ENCODE measurements around the gene OR10A6. TPM values are rescaled to one million over a fixed set of nuclear protein-coding genes. Genes with fewer than 3 reads are reported as not detected.

OR10A6 gene
- total RNA-seq, 2 experiments from 2014 or later = not detected

GRCh38 chr11:7905549-7905948, 25.5 kb downstream of the OR10A6 start:
- Mint-ChIP-seq H3K4me3 (no peak overlapping the region), H3K27me3 (peaks cover 27% of the 10 kb centered on the region), H3K9me3 (no peaks in the 10 kb centered on the region), H3K4me1 (peaks cover 2% of the 10 kb centered on the region), H3K27ac (no peak overlapping the region), H3K36me3 (no peaks in the 10 kb centered on the region)
- no peak for DNase-seq
- POLR2A ChIA-PET = no interaction called here
- ATAC-seq (ENCODE audit: low read depth) = no peak

GRCh38 chr11:7904917-7905316, 26.2 kb downstream of the OR10A6 start:
- Mint-ChIP-seq H3K36me3 (no peaks in the 10 kb centered on the region), H3K27ac (no peak overlapping the region), H3K4me1 (peaks cover 2% of the 10 kb centered on the region), H3K27me3 (peaks cover 24% of the 10 kb centered on the region), H3K9me3 (no peaks in the 10 kb centered on the region), H3K4me3 (no peak overlapping the region)
- ATAC-seq (ENCODE audit: low read depth) (no peak), DNase-seq (no peak)
- POLR2A ChIA-PET = no interaction called here

GRCh38 chr11:7903940-7904339, 27.1 kb downstream of the OR10A6 start:
- POLR2A ChIA-PET = no interaction called here
- Mint-ChIP-seq H3K27me3 (peaks cover 22% of the 10 kb centered on the region), H3K27ac (no peak overlapping the region), H3K4me1 (peaks cover 2% of the 10 kb centered on the region), H3K9me3 (no peaks in the 10 kb centered on the region), H3K36me3 (no peaks in the 10 kb centered on the region), H3K4me3 (no peak overlapping the region)
- no peak for ATAC-seq (ENCODE audit: low read depth)
- no peak for DNase-seq

GRCh38 chr11:7901319-7901854, 29.7 kb downstream of the OR10A6 start:
- ATAC-seq (ENCODE audit: low read depth) = no peak
- Mint-ChIP-seq H3K27me3 (peaks cover 12% of the 10 kb centered on the region), H3K9me3 (no peaks in the 10 kb centered on the region), H3K36me3 (no peaks in the 10 kb centered on the region), H3K4me3 (no peak overlapping the region), H3K27ac (no peak overlapping the region), H3K4me1 (peaks cover 2% of the 10 kb centered on the region)
- POLR2A ChIA-PET = no interaction called here
- DNase-seq = no peak

GRCh38 chr11:7900686-7901085, 30.4 kb downstream of the OR10A6 start:
- no peak overlapping the region for H3K4me3 Mint-ChIP-seq
- no peak for DNase-seq
- no peak overlapping the region for H3K27ac Mint-ChIP-seq
- no peaks in the 10 kb centered on the region for H3K36me3 Mint-ChIP-seq
- H3K27me3 Mint-ChIP-seq = peaks cover 14% of the 10 kb centered on the region
- H3K4me1 Mint-ChIP-seq = no peaks in the 10 kb centered on the region
- no peak for ATAC-seq (ENCODE audit: low read depth)
- no peaks in the 10 kb centered on the region for H3K9me3 Mint-ChIP-seq
- POLR2A ChIA-PET = no interaction called here

- Mint-ChIP-seq H3K27ac (no peak overlapping the region), H3K27me3 (peaks cover 14% of the 10 kb centered on the region), H3K4me3 (no peak overlapping the region), H3K9me3 (no peaks in the 10 kb centered on the region), H3K4me1 (no peaks in the 10 kb centered on the region), H3K36me3 (no peaks in the 10 kb centered on the region)
- POLR2A ChIA-PET = no interaction called here
- no peak for ATAC-seq (ENCODE audit: low read depth)
- DNase-seq = no peak
These were observed 31.6 kb downstream of the OR10A6 start for GRCh38 chr11:7899418-7899817.

GRCh38 chr11:7898666-7899283, 32.3 kb downstream of the OR10A6 start:
- no peaks in the 10 kb centered on the region for H3K4me1 Mint-ChIP-seq
- POLR2A ChIA-PET = no interaction called here
- ATAC-seq (ENCODE audit: low read depth) = no peak
- peaks cover 14% of the 10 kb centered on the region for H3K27me3 Mint-ChIP-seq
- no peak overlapping the region for H3K4me3 Mint-ChIP-seq
- H3K27ac Mint-ChIP-seq = no peak overlapping the region
- H3K36me3 Mint-ChIP-seq = no peaks in the 10 kb centered on the region
- DNase-seq = no peak
- no peaks in the 10 kb centered on the region for H3K9me3 Mint-ChIP-seq

- no peaks in the 10 kb centered on the region for H3K9me3 Mint-ChIP-seq
- H3K4me3 Mint-ChIP-seq = no peak overlapping the region
- POLR2A ChIA-PET = no interaction called here
- peaks cover 3% of the 10 kb centered on the region for H3K4me1 Mint-ChIP-seq
- H3K27ac Mint-ChIP-seq = no peak overlapping the region
- ATAC-seq (ENCODE audit: low read depth) = no peak
- peaks cover 10% of the 10 kb centered on the region for H3K27me3 Mint-ChIP-seq
- H3K36me3 Mint-ChIP-seq = no peaks in the 10 kb centered on the region
- no peak for DNase-seq
These were observed 34.9 kb downstream of the OR10A6 start for GRCh38 chr11:7896009-7896785.

GRCh38 chr11:7894251-7894650, 36.8 kb downstream of the OR10A6 start:
- no peak for ATAC-seq (ENCODE audit: low read depth)
- Mint-ChIP-seq H3K27me3 (peaks cover 19% of the 10 kb centered on the region), H3K9me3 (no peaks in the 10 kb centered on the region), H3K36me3 (no peaks in the 10 kb centered on the region), H3K4me3 (no peak overlapping the region), H3K4me1 (peaks cover 7% of the 10 kb centered on the region), H3K27ac (no peak overlapping the region)
- POLR2A ChIA-PET = no interaction called here
- DNase-seq = no peak

- Mint-ChIP-seq H3K4me1 (peaks cover 7% of the 10 kb centered on the region), H3K36me3 (no peaks in the 10 kb centered on the region), H3K4me3 (no peak overlapping the region), H3K27me3 (peaks cover 20% of the 10 kb centered on the region), H3K9me3 (no peaks in the 10 kb centered on the region), H3K27ac (no peak overlapping the region)
- POLR2A ChIA-PET = no interaction called here
- DNase-seq = no peak
- ATAC-seq (ENCODE audit: low read depth) = no peak
These were observed 37.3 kb downstream of the OR10A6 start for GRCh38 chr11:7893796-7894195.

- Mint-ChIP-seq H3K4me1 (peaks cover 7% of the 10 kb centered on the region), H3K27ac (no peak overlapping the region), H3K36me3 (no peaks in the 10 kb centered on the region), H3K4me3 (no peak overlapping the region), H3K27me3 (peaks cover 20% of the 10 kb centered on the region), H3K9me3 (no peaks in the 10 kb centered on the region)
- ATAC-seq (ENCODE audit: low read depth) (no peak), DNase-seq (no peak)
- POLR2A ChIA-PET = interaction anchor here (1.2 kb wide), 1 partner anchor 94 kb away, joined by 4 read pairs; the partner anchor contains the start of gene EIF3F
These were observed 38.2 kb downstream of the OR10A6 start for GRCh38 chr11:7892840-7893254.

- DNase-seq (no peak), ATAC-seq (ENCODE audit: low read depth) (no peak)
- Mint-ChIP-seq H3K9me3 (no peaks in the 10 kb centered on the region), H3K4me3 (no peak overlapping the region), H3K36me3 (no peaks in the 10 kb centered on the region), H3K27ac (no peak overlapping the region), H3K4me1 (peaks cover 7% of the 10 kb centered on the region), H3K27me3 (peaks cover 20% of the 10 kb centered on the region)
- POLR2A ChIA-PET = interaction anchor here (1.2 kb wide), 1 partner anchor 95 kb away, joined by 4 read pairs; the partner anchor contains the start of gene EIF3F
These were observed 38.9 kb downstream of the OR10A6 start for GRCh38 chr11:7892059-7892699.

GRCh38 chr11:7890417-7891172, 40.5 kb downstream of the OR10A6 start:
- Mint-ChIP-seq H3K36me3 (no peaks in the 10 kb centered on the region), H3K27me3 (peaks cover 15% of the 10 kb centered on the region), H3K4me3 (no peak overlapping the region), H3K9me3 (no peaks in the 10 kb centered on the region), H3K4me1 (peaks cover 7% of the 10 kb centered on the region), H3K27ac (no peak overlapping the region)
- POLR2A ChIA-PET = interaction anchor here (1.9 kb wide), 1 partner anchor 96 kb away, joined by 6 read pairs; the partner anchor contains the start of gene EIF3F
- DNase-seq (no peak), ATAC-seq (ENCODE audit: low read depth) (no peak)

Data from activated naive CD8-positive, alpha-beta T cell treated with anti-CD3 and anti-CD28 coated beads, Interleukin-2, amount 10 ng/mL, durations not matched to agents 7 days and 5 days (primary cell).